ENCODE measurements around the gene CDCA7L. TPM values are rescaled to one million over a fixed set of nuclear protein-coding genes. Genes with fewer than 3 reads are reported as not detected.
"Not testable (repeated sequence)": the region's sequence is repeated elsewhere in the genome, so short reads cannot be mapped to it uniquely, and the experiment has no call there.

Gene CDCA7L
- polyA plus RNA-seq, 3 donors = 48.9 to 50.8 (median 49.4) TPM

DNA sequence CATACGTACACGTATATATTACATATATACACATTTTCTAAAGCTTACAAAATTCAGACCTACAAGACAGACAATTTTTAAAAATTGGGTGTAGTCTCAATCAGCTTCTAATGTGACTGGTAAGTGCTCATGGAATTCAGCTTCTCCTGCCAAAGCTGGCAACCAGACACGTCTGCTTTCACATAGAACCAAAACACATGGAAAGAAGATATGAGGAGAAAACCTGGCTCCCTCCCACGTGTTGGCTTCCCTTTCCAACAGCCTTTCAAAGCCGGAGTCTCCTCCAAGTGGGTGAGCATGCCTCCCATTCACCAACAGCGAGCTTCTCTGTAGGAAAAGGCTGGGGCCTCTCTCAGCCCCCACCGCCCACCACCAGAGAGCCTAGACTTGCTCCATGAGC, 33.4 kb downstream of the CDCA7L start:
- DNase-seq = no peak

- DNase-seq = no peak
These were observed 34.3 kb downstream of the CDCA7L start for GRCh38 chr7:21911341-21911875.

GRCh38 chr7:21910253-21910652, 35.4 kb downstream of the CDCA7L start:
- DNase-seq = no peak

GRCh38 chr7:21908746-21909145, 37.0 kb downstream of the CDCA7L start:
- DNase-seq = no peak

GRCh38 chr7:21903020-21903786, 42.5 kb downstream of the CDCA7L start:
- DNase-seq = no peak

DNA sequence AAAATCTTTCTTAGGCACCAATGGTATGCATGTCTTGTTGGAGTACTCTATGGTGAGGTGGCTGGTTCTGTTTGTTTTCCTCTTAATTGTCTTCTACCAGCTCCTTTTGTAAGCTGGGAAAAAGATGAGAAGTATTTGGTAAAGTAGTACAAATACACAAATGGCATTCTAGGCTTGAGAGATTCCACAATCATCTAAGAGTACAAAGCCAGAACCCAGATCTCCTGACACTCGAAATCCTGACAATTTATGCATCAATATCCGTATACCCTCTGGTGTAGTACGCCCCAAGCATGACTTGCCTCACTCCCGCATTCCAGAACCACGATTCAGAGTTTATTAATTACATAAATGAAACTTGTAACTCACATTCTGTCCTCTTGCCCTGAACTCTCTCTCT, 43.5 kb downstream of the CDCA7L start:
- no peak for DNase-seq

DNA sequence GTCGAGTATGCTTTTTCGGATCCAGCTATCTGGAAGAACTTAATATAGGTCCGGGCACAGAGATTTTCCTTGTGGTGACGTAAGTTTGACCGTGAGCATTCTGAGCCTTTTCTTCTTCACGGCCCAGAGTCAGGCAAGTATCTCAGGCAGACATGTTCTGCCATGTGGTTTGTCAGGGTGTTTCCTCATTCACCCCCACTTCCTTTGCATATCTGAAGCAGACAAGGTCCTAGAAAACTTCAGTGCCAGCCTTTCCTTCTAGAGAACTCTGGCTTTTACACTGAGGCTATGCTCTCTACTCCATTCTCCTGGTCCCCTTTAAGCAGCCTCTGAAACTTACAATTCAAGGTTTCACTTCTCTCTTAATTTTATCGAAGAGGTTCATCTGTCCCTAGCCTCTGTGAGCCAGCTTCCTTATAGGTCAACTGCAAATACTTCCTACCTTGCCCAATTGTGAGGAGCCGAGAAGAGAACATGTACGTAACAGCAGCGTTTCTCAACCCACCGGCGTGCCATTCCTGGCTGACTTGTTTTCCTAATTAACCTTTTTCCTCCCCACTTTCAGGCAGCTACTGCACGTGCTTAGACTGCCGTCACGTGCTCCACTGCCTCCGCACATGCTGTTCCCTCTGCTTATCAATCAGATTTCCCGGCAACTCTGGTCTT, 47.3 kb downstream of the CDCA7L start:
- DNase-seq = no peak

GRCh38 chr7:21893401-21893800, 52.3 kb downstream of the CDCA7L start:
- DNase-seq = no peak

DNA sequence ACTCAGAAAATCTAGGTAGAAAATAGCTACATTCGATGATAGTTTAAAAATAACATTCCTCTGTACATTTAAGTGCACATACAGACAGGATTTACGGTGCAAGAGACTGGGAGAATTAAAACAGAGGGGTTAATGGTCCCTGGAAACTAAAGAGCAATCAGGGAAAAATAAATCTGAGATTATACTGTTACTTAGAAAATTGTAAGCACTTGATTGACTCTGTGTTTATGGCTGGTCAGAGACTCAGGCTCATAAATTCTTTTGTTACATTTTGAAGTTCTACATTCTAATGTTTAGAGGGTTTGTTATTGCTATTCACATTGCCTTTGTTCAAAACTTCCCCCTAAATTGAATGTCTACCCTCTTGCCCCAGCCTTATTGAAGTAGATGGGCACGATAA, 54.4 kb downstream of the CDCA7L start:
- DNase-seq = peak; percentile 70

DNA sequence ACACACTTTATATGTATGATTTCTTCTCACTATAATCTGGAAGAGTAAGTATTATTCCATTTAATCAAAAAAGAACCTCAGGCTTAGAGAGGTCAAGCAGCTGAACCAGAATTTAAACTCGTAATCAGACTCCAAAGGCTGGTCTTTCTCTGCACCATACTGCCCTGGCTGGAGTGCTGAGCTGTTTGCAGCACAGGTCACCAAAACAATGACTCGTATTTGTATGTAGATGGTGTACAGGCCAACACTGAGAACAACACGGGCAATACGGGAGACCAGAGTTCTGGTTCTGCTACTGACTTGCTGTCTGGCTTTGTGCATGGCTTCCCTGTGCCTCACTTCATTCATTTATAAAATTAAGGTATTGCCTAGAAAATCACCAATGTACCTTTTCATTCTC, 57.9 kb downstream of the CDCA7L start:
- no peak for DNase-seq

- DNase-seq = no peak
These were observed 58.3 kb downstream of the CDCA7L start for GRCh38 chr7:21887353-21887752.

DNA sequence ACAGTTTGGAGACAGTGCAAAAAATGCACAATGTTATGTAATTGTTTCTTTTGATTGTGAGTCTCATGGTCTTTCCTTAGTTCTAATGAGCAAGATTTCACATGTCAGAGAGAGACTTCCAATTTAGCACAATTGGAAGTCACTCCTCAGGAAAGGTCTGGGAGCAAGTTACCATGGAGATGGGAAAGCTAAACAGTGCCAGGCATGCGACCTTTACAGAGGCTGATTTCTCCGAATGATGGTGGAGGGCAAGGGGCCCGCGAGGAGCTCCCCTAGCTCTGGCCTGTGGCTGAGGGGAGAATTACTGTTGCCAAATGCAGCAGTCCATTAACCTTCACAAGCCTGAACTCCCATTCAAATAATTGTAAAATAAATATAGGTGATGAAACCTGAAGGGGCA, 59.3 kb downstream of the CDCA7L start:
- DNase-seq = peak; percentile 36

GRCh38 chr7:21884496-21884895, 61.2 kb downstream of the CDCA7L start:
- no peak for DNase-seq

DNA sequence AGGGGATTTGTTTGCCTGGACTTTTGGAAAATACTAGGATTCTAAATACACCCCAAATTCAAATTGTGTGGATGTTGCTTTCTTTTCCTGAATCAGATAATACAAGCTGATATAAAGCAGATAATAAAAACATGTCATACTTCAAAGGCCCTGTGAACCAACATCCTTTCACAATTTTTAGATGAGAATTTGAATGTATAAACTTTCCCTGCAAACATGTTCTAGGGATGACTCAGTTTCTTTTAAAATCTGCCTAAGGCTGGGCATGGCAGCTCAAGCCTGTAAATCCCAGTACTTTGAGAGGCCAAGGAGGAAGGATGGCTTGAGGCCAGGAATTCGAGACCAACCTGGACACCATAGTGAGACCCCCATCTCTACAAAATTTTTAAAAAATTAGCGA, 62.2 kb downstream of the CDCA7L start:
- not testable (repeated sequence) for DNase-seq

DNA sequence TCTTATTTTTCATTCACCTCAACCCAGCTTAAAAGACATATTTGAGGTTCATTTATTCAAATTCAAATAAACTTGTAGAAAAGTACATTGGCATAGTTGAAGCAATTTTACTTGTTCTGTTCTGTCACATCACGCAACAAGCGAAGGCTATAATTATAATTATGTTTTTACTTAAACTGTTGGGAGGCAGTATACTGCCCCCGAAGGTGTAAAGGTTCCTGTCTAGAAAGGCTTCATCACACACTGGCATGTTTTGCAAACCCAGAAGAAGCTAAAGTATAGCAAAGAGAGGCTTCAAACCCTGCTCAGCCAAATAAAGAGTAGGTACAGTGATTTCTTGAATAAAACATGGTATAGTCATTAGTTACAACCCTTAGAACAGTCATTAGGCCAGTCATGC, 62.6 kb downstream of the CDCA7L start:
- DNase-seq = no peak

GRCh38 chr7:21869785-21870402, 75.8 kb downstream of the CDCA7L start:
- DNase-seq = no peak

- no peak for DNase-seq
These were observed 77.2 kb downstream of the CDCA7L start for GRCh38 chr7:21868576-21868850.

GRCh38 chr7:21867816-21868575, 77.7 kb downstream of the CDCA7L start:
- DNase-seq = no peak

- DNase-seq = no peak
These were observed 78.5 kb downstream of the CDCA7L start for GRCh38 chr7:21867226-21867625.

DNA sequence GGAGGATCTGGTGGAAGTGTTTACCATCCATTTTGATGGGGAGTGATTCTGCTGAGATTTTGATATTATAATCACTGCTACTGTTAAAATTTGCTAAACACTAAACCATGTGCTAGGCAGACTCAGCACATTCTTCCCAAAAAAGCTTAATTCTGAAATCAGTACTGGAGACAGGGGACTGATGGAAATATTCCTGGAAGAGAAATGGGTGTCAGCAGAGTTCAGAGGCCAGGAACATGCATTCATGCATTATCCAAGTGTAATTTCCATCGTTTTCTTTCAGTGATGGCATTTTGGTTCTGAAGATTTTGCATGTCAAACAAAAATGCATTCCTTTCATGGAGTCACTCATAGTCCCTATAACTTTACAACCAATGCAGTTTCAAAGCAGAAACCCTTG, 79.0 kb downstream of the CDCA7L start:
- no peak for DNase-seq

GRCh38 chr7:21865631-21866204, 80.0 kb downstream of the CDCA7L start:
- not testable (repeated sequence) for DNase-seq

DNA sequence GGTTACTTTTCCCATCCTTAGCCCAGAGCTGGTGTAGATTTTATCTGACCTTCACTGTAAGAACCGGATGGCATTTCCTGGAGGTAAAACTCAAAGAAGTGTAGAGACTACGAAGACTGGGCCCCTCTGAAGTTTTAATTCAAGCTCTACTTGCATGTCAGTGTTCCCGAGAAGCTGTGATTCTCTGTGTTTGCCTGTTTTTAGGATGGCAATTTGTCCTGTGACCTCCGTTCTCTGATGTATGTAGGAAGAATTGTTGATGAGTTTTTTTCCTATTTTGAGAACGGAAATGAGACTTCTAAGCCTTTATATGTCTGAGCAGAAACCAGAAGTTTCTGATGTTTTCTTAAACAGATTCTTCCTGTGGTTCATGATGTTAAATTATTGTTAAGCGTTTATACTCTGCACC, 94.1 kb downstream of the CDCA7L start:
- DNase-seq = no peak

Measured in renal pelvis (tissue), 4 donors.